PFSK-1 (cell line): ENCODE results near the gene RYR2.

Source experiments
- REST ChIP-seq, 2 experiments: IDR thresholded peaks; 2 replicates each; pipeline versions ENCODE4 v1.6.1 to v1.8.0; 2011 to 2012; ENCODE audit warnings: low read depth in 2 of 2, low read length in 2 of 2, control low read depth in 1 of 2, inconsistent platforms in 1 of 2, mild to moderate bottlenecking in 1 of 2, moderate library complexity in 1 of 2; ENCODE audit not compliant: insufficient read depth in 1 of 2
- TAF1 ChIP-seq: IDR thresholded peaks from 2 replicates; pipeline ENCODE4 v1.6.1; 2012; ENCODE audit warnings: low read length, control low read depth, borderline replicate concordance; ENCODE audit not compliant: insufficient read depth

- TF ChIP-seq REST (IDR thresholded peaks at IDR 0.05; ENCODE audit: insufficient read depth in 1 of 2, low read depth in 2 of 2, low read length in 2 of 2) (no peak), TAF1 (no peak)
Observed at GRCh38 chr1:237717106-237717505, 675.1 kb downstream of the RYR2 start.
